ENCODE data around the gene C4orf50.

The C4orf50 gene

DNA sequence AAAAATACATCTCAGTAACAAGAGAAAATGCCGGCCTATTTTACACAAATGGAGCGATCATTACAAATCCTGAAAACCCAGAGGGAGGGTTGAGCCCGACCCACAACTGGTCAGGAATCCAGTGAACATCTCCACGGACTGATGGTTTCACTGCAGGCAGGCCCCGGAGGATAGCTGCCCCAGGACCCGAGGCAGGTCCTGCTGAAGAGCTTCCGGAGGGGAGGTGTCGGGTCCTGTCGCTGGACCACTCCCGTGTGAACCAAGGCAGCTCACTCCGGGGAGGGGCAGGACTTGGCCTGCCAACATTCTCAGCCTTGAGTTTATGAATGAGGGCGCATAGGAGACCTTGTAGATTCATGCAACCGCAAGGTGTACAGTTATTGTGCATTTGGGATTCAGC lies 120.6 kb downstream of the C4orf50 start:
- Histone ChIP-seq H3K9me3 (ENCODE audit: control insufficient read depth, insufficient read depth, low read length) (peaks cover 5% of the 10 kb centered on the region), H3K4me3 (ENCODE audit: low read depth, low read length) (no peak overlapping the region), H3K9ac (ENCODE audit: low read depth, low read length) (no peak overlapping the region), H3K4me1 (ENCODE audit: control insufficient read depth, insufficient read depth, low read length) (peaks cover 14% of the 10 kb centered on the region), H3K36me3 (ENCODE audit: control insufficient read depth, insufficient read depth, low read length) (no peaks in the 10 kb centered on the region), H3K27me3 (ENCODE audit: control insufficient read depth, insufficient read depth, low read length) (peaks cover 75% of the 10 kb centered on the region)

DNA sequence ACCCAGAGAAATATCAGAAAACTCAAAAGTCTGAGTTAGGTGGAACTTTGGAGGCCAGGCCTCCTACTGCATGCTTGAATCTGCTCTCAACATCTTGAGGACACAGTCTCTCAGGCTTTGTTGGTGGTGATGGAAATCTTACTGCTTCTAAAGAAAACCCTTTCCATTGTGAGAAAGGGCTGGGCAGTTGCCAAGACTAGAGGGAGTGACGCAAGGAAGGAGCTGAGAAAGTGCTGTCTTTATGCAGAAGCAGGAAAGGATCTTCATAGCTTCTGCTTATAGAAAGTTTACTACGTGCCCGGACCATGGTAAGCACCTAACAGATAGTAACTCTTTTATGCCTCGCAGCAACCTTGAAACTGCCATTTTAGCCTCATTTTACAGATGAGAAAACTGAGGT lies 122.9 kb downstream of the C4orf50 start:
- Histone ChIP-seq H3K9me3 (ENCODE audit: control insufficient read depth, insufficient read depth, low read length) (peaks cover 5% of the 10 kb centered on the region), H3K36me3 (ENCODE audit: control insufficient read depth, insufficient read depth, low read length) (no peaks in the 10 kb centered on the region), H3K4me3 (ENCODE audit: low read depth, low read length) (no peak overlapping the region), H3K4me1 (ENCODE audit: control insufficient read depth, insufficient read depth, low read length) (peaks cover 12% of the 10 kb centered on the region), H3K9ac (ENCODE audit: low read depth, low read length) (no peak overlapping the region), H3K27me3 (ENCODE audit: control insufficient read depth, insufficient read depth, low read length) (peaks cover 92% of the 10 kb centered on the region)

DNA sequence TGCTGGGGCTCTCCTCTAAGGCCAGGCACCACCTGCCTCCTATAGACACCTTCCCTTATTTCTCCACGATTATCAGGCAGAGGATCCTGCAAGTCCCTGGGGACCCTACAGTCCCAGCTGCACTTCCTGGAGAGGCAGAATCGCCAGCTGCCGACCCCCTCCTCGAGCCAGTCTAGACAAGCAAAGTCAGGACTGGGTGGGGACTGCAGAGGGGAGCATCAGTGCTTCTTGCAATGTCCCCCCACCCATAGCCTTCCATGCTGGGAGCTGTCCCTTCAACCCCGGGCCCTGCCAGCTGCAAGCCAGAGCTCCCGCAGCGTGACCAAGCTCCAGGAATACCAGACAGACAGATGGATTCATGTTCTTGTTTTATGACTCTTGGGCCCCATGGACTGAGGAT lies 124.0 kb downstream of the C4orf50 start:
- H3K4me1 ChIP-seq (ENCODE audit: control insufficient read depth, insufficient read depth, low read length): peaks cover 19% of the 10 kb centered on the region
- H3K4me3 ChIP-seq (ENCODE audit: low read depth, low read length): no peak overlapping the region
- peaks cover 5% of the 10 kb centered on the region for H3K9me3 ChIP-seq (ENCODE audit: control insufficient read depth, insufficient read depth, low read length)
- peaks cover 89% of the 10 kb centered on the region for H3K27me3 ChIP-seq (ENCODE audit: control insufficient read depth, insufficient read depth, low read length)
- H3K9ac ChIP-seq (ENCODE audit: low read depth, low read length): no peak overlapping the region
- no peaks in the 10 kb centered on the region for H3K36me3 ChIP-seq (ENCODE audit: control insufficient read depth, insufficient read depth, low read length)

DNA sequence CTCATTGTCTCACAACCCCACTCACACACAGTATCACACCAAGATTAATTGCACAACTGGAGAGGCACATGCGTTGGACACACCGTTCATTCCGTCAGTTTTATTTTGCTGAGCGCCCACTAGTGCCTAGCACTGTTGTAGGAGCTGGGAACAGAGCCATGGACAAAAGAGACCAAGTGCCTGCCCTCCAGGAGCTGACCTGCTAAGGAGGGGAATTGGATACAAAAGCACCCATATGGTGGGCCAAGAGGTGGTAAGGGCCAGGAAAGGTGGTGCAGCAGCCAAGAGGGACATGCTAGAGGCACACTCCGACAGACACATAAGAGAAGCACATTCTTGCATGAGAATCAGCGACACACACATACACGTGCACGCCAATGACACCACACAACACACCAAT lies 124.6 kb downstream of the C4orf50 start:
- peaks cover 5% of the 10 kb centered on the region for H3K9me3 ChIP-seq (ENCODE audit: control insufficient read depth, insufficient read depth, low read length)
- H3K27me3 ChIP-seq (ENCODE audit: control insufficient read depth, insufficient read depth, low read length): peaks cover 89% of the 10 kb centered on the region
- H3K9ac ChIP-seq (ENCODE audit: low read depth, low read length): no peak overlapping the region
- H3K36me3 ChIP-seq (ENCODE audit: control insufficient read depth, insufficient read depth, low read length): no peaks in the 10 kb centered on the region
- H3K4me3 ChIP-seq (ENCODE audit: low read depth, low read length): peak overlapping the region; percentile 60
- peaks cover 24% of the 10 kb centered on the region for H3K4me1 ChIP-seq (ENCODE audit: control insufficient read depth, insufficient read depth, low read length)

DNA sequence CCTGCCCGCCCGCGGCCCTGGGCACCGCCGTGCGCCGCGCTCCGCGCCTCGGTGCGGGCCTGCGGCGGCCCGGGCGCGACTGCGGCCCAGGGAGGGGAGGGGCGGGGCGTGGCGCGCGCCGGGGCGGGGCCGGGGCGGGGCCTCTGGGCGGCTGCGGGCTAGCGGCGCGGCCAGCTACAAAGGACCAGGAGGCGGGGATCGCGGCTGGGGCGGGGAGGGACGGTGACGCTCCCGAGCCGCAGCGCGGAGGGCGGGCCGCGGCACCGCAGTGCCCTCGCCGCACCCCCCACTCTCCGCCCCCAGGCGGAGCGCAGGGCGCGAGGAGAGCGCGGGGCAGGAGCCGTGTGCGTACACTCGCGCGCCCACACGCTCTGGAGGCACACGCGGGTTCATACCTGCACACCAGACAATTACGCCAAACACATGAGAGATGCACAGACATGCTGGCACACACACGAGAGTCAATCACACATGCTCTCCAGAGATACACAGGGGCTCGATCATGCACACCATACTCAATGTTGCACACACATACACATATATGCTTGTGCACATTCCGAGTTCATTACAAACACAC lies 125.1 kb downstream of the C4orf50 start, which contains the start of gene CRMP1:
CRMP1 (minus strand) TSS at position 83 of the 577 bp plus-strand sequence. CDS start 117 bp downstream, outside the sequence.
- peaks cover 5% of the 10 kb centered on the region for H3K9me3 ChIP-seq (ENCODE audit: control insufficient read depth, insufficient read depth, low read length)
- H3K4me3 ChIP-seq (ENCODE audit: low read depth, low read length): peak within 1 kb of the TSS; percentile 75
- H3K4me1 ChIP-seq (ENCODE audit: control insufficient read depth, insufficient read depth, low read length): peaks cover 24% of the 10 kb centered on the region
- H3K9ac ChIP-seq (ENCODE audit: low read depth, low read length): no peak within 1 kb of the TSS
- H3K27me3 ChIP-seq (ENCODE audit: control insufficient read depth, insufficient read depth, low read length): peaks cover 84% of the 10 kb centered on the region
- H3K36me3 ChIP-seq (ENCODE audit: control insufficient read depth, insufficient read depth, low read length): no peaks in the 10 kb centered on the region

DNA sequence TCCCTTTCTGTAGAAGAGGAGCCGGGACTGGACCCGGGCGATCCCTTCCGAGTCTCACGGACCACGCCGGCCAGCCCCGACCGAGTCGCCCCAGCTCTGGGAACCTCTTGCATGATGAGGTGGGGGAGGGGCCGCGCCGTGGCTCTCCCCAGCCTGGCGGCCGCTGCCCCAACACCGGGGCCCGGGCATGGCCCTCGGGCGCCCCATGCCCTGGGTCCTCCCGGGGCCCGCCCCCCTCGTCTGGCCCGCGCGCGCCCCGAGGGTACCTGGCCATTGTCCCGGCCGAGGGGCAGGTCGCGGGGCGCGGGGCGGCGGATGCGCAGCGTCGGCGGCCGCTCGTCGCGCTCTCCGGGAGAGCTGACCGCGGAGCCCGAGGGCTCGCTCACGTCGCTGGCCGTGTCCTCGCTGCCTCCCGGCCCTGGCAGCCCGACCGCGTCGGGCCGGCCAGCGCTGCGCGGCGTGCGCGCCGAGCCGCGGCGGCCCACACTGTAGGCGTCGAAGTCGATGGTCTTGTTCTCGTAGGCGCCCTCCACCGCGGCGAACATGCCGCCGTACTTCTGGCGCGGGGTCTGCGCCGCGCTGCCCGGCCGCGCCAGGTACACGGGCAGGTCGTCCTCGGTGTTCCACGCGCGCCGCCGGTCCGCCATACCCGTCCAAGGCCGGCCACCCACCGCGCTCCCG lies 125.8 kb downstream of the C4orf50 start:
- Histone ChIP-seq H3K4me3 (ENCODE audit: low read depth, low read length) (peak overlapping the region; percentile 75), H3K9ac (ENCODE audit: low read depth, low read length) (no peak overlapping the region), H3K4me1 (ENCODE audit: control insufficient read depth, insufficient read depth, low read length) (peaks cover 24% of the 10 kb centered on the region), H3K27me3 (ENCODE audit: control insufficient read depth, insufficient read depth, low read length) (peaks cover 79% of the 10 kb centered on the region), H3K36me3 (ENCODE audit: control insufficient read depth, insufficient read depth, low read length) (no peaks in the 10 kb centered on the region), H3K9me3 (ENCODE audit: control insufficient read depth, insufficient read depth, low read length) (peaks cover 5% of the 10 kb centered on the region)

DNA sequence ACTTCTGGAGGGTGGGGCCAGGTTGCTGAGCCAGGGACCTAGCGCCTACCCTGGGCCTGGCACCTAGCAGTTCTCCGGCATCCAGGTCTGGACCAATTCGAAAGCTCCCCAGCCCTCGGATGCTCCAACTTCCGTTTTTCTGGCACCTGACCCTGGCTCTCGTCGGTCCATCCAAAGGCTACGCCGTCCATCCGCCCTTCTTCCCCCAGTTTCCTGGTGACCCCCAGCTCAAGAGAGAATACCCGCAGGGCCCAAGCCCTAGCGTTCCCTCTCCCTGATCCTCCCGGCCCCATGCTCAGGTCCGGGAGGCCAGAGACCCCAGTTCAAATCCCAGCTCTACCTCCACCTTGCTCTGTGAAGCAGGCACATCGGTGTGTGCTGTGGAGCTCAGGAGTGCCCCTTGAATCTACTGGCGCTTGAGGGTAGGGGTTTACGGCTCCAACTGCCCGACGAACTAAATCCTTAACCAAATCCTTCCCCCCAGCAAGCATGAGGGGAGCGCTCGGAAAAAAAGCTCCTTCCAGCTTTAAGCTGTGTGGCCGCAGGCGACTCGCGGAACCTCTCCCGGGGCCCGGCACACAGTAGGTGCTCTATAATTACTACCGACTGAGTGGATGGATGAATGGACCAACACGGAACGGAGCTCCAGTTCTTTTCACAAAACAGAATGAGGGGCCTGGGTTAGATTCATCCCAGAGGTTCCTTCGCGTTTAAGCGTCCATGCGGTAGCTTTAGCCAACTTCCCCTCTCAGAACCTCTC lies 126.5 kb downstream of the C4orf50 start:
- Histone ChIP-seq H3K9ac (ENCODE audit: low read depth, low read length) (no peak overlapping the region), H3K36me3 (ENCODE audit: control insufficient read depth, insufficient read depth, low read length) (no peaks in the 10 kb centered on the region), H3K27me3 (ENCODE audit: control insufficient read depth, insufficient read depth, low read length) (peaks cover 72% of the 10 kb centered on the region), H3K4me1 (ENCODE audit: control insufficient read depth, insufficient read depth, low read length) (peaks cover 24% of the 10 kb centered on the region), H3K9me3 (ENCODE audit: control insufficient read depth, insufficient read depth, low read length) (no peaks in the 10 kb centered on the region), H3K4me3 (ENCODE audit: low read depth, low read length) (peak overlapping the region; percentile 75)

DNA sequence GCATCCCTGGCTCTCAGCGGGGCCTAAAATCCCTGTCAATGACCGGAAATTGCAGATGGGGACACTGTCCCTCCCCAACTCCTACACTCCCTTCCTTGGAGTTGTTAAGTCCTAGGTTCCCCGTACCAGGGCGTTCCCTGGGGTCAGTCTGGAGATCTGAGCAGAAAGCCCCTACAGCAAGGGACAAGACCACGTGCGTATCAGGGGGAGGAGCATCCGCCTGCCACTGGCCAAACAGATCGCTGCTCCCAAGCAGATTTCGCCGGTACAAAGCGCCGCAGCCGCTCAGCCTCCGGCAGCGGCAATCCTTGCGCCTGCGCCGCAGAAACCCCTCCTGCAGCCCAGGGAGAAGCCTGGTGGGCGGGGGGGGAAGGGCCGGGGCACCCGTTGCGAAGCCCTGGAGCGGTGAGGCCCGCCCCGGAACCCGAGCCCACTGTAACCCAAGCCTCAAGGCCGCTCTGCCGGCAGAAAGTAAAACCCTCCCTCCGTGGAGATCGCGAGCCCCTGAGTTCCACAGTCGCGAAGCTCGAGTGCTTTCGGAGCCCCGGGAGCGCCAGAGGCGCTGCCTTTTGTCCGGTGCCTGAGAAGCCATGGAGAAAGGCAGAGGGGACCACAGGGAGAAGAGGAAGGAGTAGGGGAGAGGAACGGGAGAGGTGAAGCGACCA lies 128.0 kb downstream of the C4orf50 start:
- Histone ChIP-seq H3K4me3 (ENCODE audit: low read depth, low read length) (peak overlapping the region; percentile 75), H3K36me3 (ENCODE audit: control insufficient read depth, insufficient read depth, low read length) (no peaks in the 10 kb centered on the region), H3K4me1 (ENCODE audit: control insufficient read depth, insufficient read depth, low read length) (peaks cover 21% of the 10 kb centered on the region), H3K9me3 (ENCODE audit: control insufficient read depth, insufficient read depth, low read length) (no peaks in the 10 kb centered on the region), H3K27me3 (ENCODE audit: control insufficient read depth, insufficient read depth, low read length) (peaks cover 56% of the 10 kb centered on the region), H3K9ac (ENCODE audit: low read depth, low read length) (no peak overlapping the region)

DNA sequence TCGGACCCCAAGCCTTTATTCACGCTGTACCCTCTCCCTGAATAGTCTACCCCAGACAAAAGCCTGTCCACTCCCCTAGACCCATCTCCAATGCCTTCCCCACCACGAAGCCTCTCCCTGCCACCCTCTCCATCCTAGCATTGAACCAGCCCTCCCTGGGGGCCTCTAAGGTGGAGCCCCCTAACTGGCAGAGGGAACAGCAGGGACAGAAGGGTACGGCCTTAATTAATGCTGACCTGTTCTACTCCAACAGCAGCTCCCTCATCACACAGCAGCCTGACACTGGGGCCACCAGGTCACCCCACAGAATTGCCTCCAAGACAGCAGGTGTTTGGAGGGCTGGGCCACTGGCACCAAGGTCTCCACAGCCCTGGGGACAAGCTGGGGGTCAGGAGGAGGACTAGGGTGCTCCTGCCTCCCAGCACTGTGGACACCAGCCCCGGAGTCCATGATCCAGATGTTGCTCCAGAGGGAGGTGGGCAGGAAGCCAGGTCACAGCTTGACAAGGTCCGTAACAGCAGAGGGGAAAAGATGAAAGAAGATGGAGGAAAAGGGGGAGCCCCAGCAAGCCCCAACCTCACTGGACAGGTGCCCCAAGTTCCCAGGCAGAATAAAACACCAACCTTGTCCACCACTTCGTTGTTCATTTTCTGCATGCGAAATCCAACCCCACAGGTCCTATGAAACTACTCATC lies 129.1 kb downstream of the C4orf50 start:
- Histone ChIP-seq H3K27me3 (ENCODE audit: control insufficient read depth, insufficient read depth, low read length) (peaks cover 46% of the 10 kb centered on the region), H3K9ac (ENCODE audit: low read depth, low read length) (no peak overlapping the region), H3K4me1 (ENCODE audit: control insufficient read depth, insufficient read depth, low read length) (peaks cover 27% of the 10 kb centered on the region), H3K36me3 (ENCODE audit: control insufficient read depth, insufficient read depth, low read length) (no peaks in the 10 kb centered on the region), H3K9me3 (ENCODE audit: control insufficient read depth, insufficient read depth, low read length) (no peaks in the 10 kb centered on the region), H3K4me3 (ENCODE audit: low read depth, low read length) (peak overlapping the region; percentile 75)

DNA sequence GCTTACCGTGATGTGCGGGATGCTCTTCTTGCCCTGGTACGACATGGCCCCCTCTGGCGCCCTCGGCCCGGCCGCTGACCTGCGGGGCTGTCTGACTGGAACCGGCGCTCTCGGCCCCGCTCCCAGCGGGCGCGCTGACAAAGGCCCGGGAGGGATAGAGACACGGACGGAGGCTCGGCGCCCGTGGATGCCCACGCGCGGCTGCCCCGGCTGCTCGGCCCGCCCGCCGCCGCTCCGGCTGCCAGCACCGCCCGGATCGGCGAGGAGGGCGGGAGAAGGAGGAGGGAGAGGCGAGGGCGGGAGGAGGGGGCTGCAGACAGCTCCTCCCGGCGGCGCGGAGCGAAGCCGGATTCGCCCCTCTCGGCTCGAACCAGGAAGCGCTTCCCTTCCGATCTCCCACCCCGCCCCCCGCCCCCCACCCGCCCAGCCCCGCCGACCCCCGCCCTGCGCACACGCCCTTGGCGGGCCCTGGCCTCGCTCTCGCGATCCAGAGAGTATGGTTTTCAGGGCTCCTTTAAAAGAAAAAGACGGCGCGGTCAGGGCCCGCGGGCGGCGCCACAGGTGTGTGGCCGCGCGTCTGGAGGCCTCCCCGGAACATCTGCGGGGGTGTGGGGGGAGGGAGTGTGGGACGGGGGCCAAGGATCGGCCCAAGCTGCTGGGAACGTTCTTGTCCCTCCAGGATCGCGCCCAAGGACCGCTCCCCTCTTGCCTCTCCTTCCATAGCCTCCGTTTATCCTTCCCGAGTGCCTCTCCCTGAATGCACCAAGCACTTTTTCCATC lies 129.8 kb downstream of the C4orf50 start:
- H3K36me3 ChIP-seq (ENCODE audit: control insufficient read depth, insufficient read depth, low read length): no peaks in the 10 kb centered on the region
- peaks cover 26% of the 10 kb centered on the region for H3K4me1 ChIP-seq (ENCODE audit: control insufficient read depth, insufficient read depth, low read length)
- H3K9me3 ChIP-seq (ENCODE audit: control insufficient read depth, insufficient read depth, low read length): no peaks in the 10 kb centered on the region
- no peak overlapping the region for H3K9ac ChIP-seq (ENCODE audit: low read depth, low read length)
- H3K4me3 ChIP-seq (ENCODE audit: low read depth, low read length): peak overlapping the region; percentile 79
- H3K27me3 ChIP-seq (ENCODE audit: control insufficient read depth, insufficient read depth, low read length): peaks cover 38% of the 10 kb centered on the region
